Measurements from ENCODE around the gene CEP112. TPM values are rescaled to one million over a fixed set of nuclear protein-coding genes. Genes with fewer than 3 reads are reported as not detected.

The CEP112 gene
- total RNA-seq, 2 donors from 2014 or later = 5.9 to 6.2 TPM

DNA sequence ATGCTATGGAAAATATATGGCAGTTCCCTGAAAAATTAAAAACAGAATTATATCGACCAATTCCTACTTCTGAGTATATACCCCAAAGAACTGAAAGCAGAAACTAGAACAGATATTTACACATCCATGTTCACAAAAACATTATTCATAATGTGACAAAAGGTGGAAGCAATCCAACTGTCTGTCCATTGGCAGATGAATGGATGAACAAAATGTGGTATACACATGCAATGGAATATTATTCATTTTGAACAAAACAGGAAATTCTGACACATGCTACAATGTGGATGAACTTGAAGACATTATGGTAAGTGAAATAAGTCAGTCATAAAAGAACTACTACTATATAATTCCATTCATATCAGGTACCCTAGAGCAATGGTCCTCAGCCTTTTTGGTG lies 367.0 kb downstream of the CEP112 start:
- peaks cover 4% of the 10 kb centered on the region for H3K4me1 ChIP-seq
- no peaks in the 10 kb centered on the region for H3K27me3 ChIP-seq
- TF ChIP-seq, protein P1, sequence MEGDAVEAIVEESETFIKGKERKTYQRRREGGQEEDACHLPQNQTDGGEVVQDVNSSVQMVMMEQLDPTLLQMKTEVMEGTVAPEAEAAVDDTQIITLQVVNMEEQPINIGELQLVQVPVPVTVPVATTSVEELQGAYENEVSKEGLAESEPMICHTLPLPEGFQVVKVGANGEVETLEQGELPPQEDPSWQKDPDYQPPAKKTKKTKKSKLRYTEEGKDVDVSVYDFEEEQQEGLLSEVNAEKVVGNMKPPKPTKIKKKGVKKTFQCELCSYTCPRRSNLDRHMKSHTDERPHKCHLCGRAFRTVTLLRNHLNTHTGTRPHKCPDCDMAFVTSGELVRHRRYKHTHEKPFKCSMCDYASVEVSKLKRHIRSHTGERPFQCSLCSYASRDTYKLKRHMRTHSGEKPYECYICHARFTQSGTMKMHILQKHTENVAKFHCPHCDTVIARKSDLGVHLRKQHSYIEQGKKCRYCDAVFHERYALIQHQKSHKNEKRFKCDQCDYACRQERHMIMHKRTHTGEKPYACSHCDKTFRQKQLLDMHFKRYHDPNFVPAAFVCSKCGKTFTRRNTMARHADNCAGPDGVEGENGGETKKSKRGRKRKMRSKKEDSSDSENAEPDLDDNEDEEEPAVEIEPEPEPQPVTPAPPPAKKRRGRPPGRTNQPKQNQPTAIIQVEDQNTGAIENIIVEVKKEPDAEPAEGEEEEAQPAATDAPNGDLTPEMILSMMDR (IDR thresholded peaks at IDR 0.05) = no peak
- H3K9ac ChIP-seq (ENCODE audit: low read depth in 2 of 2, low read length in 2 of 2) = no peak overlapping the region
- intact Hi-C loops (cut with DNase I) = no loop called here
- no peak for DNase-seq
- H3K27ac ChIP-seq = no peak overlapping the region
- no peaks in the 10 kb centered on the region for H3K9me3 ChIP-seq
- no peak overlapping the region for H3K4me3 ChIP-seq
- H3K36me3 ChIP-seq = no peaks in the 10 kb centered on the region

DNA sequence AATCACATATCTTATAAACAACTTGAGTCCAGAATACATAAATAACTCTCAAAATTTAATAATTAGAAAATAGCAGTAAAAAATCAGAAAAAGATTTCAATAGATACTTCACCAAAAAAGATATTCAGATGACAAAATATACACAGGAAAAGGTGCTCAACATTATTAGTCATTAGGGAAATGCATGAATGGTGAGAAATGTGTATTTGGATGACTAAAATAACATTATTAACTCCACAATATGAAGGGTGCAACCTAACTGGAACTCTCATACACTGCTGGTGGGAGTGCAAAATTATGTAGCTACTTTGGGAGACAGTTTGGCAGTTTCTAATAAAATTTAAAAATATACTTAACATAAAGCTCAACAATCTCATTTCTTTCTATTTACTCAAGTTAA lies 368.2 kb downstream of the CEP112 start:
- no peak overlapping the region for H3K4me3 ChIP-seq
- no peaks in the 10 kb centered on the region for H3K27me3 ChIP-seq
- no peak for DNase-seq
- peaks cover 4% of the 10 kb centered on the region for H3K4me1 ChIP-seq
- no peak overlapping the region for H3K27ac ChIP-seq
- intact Hi-C loops (cut with DNase I) = no loop called here
- no peaks in the 10 kb centered on the region for H3K36me3 ChIP-seq
- TF ChIP-seq, protein P1 (IDR thresholded peaks at IDR 0.05) = no peak
- no peak overlapping the region for H3K9ac ChIP-seq (ENCODE audit: low read depth in 2 of 2, low read length in 2 of 2)
- H3K9me3 ChIP-seq = no peaks in the 10 kb centered on the region

- H3K4me1 ChIP-seq = peaks cover 4% of the 10 kb centered on the region
- no peak overlapping the region for H3K9ac ChIP-seq (ENCODE audit: low read depth in 2 of 2, low read length in 2 of 2)
- H3K4me3 ChIP-seq = no peak overlapping the region
- no peaks in the 10 kb centered on the region for H3K36me3 ChIP-seq
- no peak for DNase-seq
- H3K9me3 ChIP-seq = no peaks in the 10 kb centered on the region
- H3K27me3 ChIP-seq = no peaks in the 10 kb centered on the region
- intact Hi-C loops (cut with DNase I) = no loop called here
- TF ChIP-seq, protein P1 (IDR thresholded peaks at IDR 0.05) = no peak
- no peak overlapping the region for H3K27ac ChIP-seq
These were observed 371.1 kb downstream of the CEP112 start for GRCh38 chr17:65820811-65821210.

- TF ChIP-seq, protein P1 (IDR thresholded peaks at IDR 0.05) = no peak
- intact Hi-C loops (cut with DNase I) = no loop called here
- Histone ChIP-seq H3K9ac (ENCODE audit: low read depth in 2 of 2, low read length in 2 of 2) (no peak overlapping the region), H3K27ac (no peak overlapping the region), H3K36me3 (no peaks in the 10 kb centered on the region), H3K27me3 (no peaks in the 10 kb centered on the region), H3K4me1 (peaks cover 4% of the 10 kb centered on the region), H3K9me3 (no peaks in the 10 kb centered on the region), H3K4me3 (no peak overlapping the region)
- no peak for DNase-seq
These were observed 371.6 kb downstream of the CEP112 start for GRCh38 chr17:65820306-65820705.

DNA sequence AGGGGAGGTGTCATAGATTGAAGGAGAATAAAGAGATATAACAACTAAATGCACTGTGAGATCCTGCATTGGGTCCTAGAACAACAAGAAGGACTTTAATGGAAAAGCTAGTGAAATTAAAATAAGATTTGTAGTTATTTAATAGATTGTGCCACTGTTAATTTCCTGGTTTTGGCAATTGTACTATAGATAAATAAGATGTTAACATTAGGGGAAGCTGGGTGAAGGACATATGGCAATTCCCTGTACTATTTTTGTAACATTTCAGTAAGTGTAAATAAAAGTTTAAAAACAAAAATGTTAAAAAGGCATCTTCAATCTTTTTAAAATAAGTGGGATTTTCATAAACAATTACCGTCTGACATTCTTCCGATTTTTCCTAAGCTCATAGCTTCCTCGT lies 372.1 kb downstream of the CEP112 start:
- H3K36me3 ChIP-seq = no peaks in the 10 kb centered on the region
- intact Hi-C loops (cut with DNase I) = no loop called here
- TF ChIP-seq, protein P1 (IDR thresholded peaks at IDR 0.05) = no peak
- H3K4me1 ChIP-seq = peaks cover 4% of the 10 kb centered on the region
- H3K27ac ChIP-seq = no peak overlapping the region
- H3K9ac ChIP-seq (ENCODE audit: low read depth in 2 of 2, low read length in 2 of 2) = no peak overlapping the region
- no peak for DNase-seq
- no peaks in the 10 kb centered on the region for H3K27me3 ChIP-seq
- no peaks in the 10 kb centered on the region for H3K9me3 ChIP-seq
- no peak overlapping the region for H3K4me3 ChIP-seq

DNA sequence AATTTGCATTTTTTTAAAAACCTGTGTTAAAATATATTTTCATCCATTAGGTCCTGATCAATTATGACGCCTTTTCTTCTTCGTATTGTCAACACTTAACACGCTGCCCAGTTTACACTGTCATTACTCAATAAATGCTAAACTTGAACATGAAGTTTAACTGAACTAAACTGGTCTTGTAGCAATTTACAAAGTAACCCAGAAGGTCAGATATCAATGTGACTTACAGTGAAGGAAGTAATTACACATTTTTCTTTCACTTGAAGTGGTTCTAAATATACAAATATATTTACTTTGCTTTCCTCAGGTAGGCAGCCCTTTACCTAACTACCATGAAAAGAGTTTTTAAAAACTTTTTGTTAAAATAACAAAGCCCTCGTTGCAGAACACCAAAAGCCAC lies 374.0 kb downstream of the CEP112 start:
- TF ChIP-seq, protein P1 (IDR thresholded peaks at IDR 0.05) = no peak
- H3K27ac ChIP-seq = no peak overlapping the region
- no peaks in the 10 kb centered on the region for H3K27me3 ChIP-seq
- intact Hi-C loops (cut with DNase I) = no loop called here
- H3K9ac ChIP-seq (ENCODE audit: low read depth in 2 of 2, low read length in 2 of 2) = no peak overlapping the region
- peaks cover 4% of the 10 kb centered on the region for H3K4me1 ChIP-seq
- H3K36me3 ChIP-seq = no peaks in the 10 kb centered on the region
- H3K4me3 ChIP-seq = no peak overlapping the region
- DNase-seq = no peak
- no peaks in the 10 kb centered on the region for H3K9me3 ChIP-seq
